ENCODE results near the gene PPM1M.

DNA sequence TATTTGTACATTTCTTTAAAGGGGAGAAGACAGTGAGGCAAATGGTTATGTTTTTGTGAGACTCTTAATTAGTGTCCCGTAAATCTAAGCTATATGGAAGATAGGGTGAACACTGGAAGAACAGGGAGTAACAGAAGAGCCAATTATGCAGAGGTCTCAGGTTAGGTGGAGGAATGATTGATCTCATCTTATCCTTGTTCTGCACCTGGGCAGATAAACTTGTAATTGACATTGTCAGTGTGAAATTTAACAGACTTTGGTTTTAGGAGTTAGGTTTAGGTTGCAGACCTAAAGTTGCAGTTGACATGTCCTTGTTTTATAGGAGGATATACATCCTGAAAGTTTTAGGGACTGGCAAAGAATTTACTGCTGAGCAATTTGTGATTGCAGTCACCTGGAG lies 3.5 kb upstream of the PPM1M start:
- TF ChIP-seq, protein P1, sequence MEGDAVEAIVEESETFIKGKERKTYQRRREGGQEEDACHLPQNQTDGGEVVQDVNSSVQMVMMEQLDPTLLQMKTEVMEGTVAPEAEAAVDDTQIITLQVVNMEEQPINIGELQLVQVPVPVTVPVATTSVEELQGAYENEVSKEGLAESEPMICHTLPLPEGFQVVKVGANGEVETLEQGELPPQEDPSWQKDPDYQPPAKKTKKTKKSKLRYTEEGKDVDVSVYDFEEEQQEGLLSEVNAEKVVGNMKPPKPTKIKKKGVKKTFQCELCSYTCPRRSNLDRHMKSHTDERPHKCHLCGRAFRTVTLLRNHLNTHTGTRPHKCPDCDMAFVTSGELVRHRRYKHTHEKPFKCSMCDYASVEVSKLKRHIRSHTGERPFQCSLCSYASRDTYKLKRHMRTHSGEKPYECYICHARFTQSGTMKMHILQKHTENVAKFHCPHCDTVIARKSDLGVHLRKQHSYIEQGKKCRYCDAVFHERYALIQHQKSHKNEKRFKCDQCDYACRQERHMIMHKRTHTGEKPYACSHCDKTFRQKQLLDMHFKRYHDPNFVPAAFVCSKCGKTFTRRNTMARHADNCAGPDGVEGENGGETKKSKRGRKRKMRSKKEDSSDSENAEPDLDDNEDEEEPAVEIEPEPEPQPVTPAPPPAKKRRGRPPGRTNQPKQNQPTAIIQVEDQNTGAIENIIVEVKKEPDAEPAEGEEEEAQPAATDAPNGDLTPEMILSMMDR (IDR thresholded peaks at IDR 0.05), result no peak
- TF ChIP-seq POLR2A (IDR thresholded peaks at IDR 0.05), result no peak

All from body of pancreas (tissue), 4 donors.